Omental fat pad (tissue), 4 donors: ENCODE measurements around the gene PLAC8L1. TPM values are rescaled to one million over a fixed set of nuclear protein-coding genes. Genes with fewer than 3 reads are reported as not detected.

Source experiments
- ATAC-seq: fragments of 150-250 bp; one replicate; pipeline ENCODE4 v1.9.1; 2016; ENCODE audit warnings: mild to moderate bottlenecking, moderate library complexity; ENCODE audit not compliant: low FRiP score
- DNase-seq: peaks from one replicate; pipeline ENCODE4 v3.0.0-alpha.2; 2019; ENCODE audit warnings: low spot score
- total RNA-seq, 4 donors: library from RNA; depleted of rRNA; stranded (reverse); fragments of >200 nt; gene quantifications; one replicate each; pipeline ENCODE4 v1.1.0, GENCODE V29; 2016
- TF ChIP-seq, protein P1 (sequence below), 3 donors: fragments of 450-650 bp; IDR thresholded peaks; one replicate each; pipeline ENCODE4 v1.5.1; 2016 to 2017; ENCODE audit warnings: antibody characterized with exemption in 3 of 3, mild to moderate bottlenecking in 3 of 3, moderate library complexity in 2 of 3

PLAC8L1 gene
- total RNA-seq, 4 donors from 2014 or later = not detected

DNA sequence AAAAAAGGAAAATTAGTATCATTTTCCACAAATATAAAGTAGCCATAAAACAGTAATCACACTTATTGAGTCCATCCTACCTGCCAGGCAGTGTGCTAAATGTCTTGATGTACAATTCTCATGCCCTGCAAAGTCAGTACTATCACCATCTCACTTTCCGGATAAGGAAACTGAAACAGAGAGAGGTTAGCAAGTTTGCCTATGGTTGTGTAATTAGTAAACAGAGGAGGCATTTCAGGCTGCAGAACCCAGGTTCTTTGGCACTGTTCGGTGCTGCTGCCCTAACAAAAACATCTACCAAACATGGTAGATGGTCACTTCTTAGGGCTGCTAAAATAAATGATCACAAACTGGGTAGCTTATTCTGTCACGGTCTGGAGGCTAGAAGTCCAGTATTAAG is 22.6 kb downstream of the PLAC8L1 start:
- ATAC-seq = no peak
- no peak for DNase-seq
- TF ChIP-seq, protein P1, sequence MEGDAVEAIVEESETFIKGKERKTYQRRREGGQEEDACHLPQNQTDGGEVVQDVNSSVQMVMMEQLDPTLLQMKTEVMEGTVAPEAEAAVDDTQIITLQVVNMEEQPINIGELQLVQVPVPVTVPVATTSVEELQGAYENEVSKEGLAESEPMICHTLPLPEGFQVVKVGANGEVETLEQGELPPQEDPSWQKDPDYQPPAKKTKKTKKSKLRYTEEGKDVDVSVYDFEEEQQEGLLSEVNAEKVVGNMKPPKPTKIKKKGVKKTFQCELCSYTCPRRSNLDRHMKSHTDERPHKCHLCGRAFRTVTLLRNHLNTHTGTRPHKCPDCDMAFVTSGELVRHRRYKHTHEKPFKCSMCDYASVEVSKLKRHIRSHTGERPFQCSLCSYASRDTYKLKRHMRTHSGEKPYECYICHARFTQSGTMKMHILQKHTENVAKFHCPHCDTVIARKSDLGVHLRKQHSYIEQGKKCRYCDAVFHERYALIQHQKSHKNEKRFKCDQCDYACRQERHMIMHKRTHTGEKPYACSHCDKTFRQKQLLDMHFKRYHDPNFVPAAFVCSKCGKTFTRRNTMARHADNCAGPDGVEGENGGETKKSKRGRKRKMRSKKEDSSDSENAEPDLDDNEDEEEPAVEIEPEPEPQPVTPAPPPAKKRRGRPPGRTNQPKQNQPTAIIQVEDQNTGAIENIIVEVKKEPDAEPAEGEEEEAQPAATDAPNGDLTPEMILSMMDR (IDR thresholded peaks at IDR 0.05) = no peak

DNA sequence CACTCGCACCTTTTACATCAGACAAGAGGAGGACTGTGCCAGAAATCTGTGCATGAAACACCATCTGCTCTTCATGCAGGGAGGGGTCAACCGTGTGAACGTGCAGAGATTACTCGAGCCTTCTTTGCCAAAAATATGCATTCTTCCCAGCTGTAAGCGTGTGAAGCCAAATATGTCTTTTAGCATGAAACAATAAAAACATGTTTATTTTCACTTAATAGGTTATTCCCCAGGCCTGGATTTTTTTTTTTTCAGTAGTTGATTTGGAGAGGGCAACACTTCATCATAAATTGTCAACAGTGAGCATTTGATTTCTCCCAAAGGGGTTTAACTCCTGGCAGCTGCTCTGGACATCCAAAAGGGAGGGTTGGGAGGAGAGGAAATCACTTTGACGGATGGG is 23.8 kb downstream of the PLAC8L1 start:
- no peak for DNase-seq
- ATAC-seq = no peak
- TF ChIP-seq, protein P1 (IDR thresholded peaks at IDR 0.05) = no peak

DNA sequence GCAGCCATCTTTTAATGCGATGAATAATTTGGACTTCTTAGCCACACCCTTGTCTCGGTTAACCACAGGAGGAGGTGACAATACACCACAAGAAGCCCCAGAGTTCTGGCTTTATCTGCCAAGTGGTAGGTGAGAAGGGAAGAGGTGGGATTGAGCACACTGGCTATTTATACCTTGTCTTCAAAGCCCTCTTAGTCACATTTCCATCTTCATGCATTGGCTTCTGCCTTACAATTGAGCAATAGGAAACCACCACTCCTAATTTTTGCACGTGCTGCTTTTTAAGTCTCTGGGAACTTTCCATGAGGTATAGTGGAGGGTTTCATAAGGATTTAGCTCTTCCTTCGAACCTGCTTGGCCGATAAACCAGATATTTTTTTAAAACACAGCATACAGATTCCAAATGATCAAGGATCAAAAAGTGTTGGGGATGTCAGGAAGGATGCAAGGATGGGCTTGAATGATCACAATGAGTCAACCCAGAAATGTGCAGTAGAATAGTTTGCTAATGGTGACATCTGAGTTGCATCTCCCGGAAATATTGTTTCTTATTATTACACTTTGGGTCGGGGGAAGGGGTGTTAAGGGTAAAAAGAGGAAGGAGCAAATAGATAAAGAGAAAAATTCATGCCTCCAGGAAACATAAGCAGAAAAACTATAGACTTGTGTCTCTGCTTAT is 25.5 kb downstream of the PLAC8L1 start:
- DNase-seq (no peak), ATAC-seq (no peak)
- TF ChIP-seq, protein P1 (IDR thresholded peaks at IDR 0.05) = no peak

DNA sequence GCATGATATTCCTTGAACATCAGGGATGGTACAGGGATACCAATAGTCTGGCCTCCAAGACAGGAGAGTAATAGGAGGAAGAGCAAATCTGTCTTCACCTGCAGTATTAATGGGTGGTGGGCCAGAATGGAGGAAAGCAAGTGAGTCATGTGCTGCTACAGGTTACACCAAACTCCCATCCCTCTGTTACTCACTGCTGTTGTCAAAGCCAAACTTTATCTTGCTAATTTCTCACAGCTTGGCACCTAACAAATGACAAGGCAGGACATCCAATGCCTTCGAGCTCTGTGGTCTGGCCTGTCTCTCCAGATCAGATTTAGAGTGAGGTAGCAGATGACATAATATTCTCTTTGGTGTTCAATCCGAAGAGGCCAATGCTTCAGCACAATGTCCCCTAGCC is 26.8 kb downstream of the PLAC8L1 start:
- ATAC-seq = no peak
- DNase-seq = no peak
- TF ChIP-seq, protein P1 (IDR thresholded peaks at IDR 0.05) = no peak

DNA sequence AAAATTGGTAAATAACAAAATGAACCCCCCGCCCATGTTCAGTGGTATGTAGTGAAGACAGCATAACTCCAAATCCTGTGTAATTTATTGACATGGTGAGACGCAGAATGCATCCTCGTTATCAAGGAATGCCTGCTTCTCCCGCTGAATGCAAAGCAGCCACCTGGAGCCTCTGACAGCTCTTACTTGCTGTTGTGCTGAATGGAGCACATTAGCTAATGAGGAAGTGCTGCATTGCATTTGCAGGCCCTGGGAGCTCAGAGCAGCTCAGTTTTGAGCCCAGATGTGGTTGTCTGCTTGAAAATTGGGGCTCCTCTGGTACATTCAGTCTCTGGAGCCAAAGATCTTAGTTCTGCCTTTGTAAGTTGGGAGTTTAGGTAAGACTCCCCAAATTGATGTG is 28.9 kb downstream of the PLAC8L1 start:
- ATAC-seq (no peak), DNase-seq (no peak)
- TF ChIP-seq, protein P1 (IDR thresholded peaks at IDR 0.05) = no peak

DNA sequence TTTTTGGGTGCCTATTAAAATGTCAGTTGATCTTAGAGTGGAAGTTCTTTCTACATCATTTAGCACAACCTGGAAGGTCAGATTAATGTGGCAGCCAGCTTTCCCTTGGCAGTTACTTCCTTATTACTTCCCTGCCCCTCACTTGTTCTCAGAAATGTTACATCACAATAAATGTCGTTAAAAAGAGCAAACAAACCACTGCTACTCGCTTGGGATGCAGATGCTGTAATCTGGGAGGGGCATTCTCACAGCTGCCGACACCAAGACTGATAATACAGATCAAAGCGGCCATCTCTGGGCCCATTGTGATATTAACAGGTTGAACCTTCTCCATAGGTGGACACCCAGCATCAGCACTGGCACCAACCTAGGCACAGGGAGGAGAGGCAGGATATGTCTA is 29.3 kb downstream of the PLAC8L1 start:
- ATAC-seq (no peak), DNase-seq (no peak)
- TF ChIP-seq, protein P1 (IDR thresholded peaks at IDR 0.05) = no peak

DNA sequence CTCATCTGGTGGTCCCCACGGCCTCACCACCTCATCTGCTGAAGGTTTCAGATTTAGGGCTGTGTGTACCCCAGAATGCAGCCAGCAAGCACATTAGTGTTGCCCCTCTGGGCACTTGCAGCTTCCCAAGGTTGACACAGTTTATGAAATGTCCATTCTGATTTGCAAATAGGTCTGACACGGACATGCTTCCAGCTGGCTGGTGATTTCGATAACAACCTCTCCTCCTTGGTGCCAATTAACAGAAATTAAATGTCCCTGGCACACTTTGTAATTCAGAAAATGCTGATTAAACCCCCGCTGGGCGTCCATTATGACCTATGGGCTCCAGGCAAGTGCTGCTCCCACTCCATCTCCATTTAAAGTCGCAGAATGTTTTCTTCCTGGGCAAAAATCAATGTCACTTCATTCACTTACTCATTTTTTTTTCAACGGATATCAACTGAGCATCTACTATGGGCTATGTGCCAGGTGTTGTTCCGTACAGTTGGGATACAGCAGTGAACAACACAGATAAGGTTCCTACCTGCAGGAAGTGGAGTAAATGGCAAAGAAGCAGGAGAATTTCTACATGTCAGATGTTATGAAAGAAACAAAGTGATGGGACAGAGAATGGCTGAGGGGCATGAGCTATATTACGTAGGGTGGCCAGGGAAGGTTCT is 32.0 kb downstream of the PLAC8L1 start:
- ATAC-seq (no peak), DNase-seq (no peak)
- TF ChIP-seq, protein P1 (IDR thresholded peaks at IDR 0.05) = no peak
